T-helper 1 cell treated with Interleukin-12 subunit alpha and Interleukin-12 subunit beta and Interleukin-4 antibody, amounts not matched to agents 30 μg/mL and 1 μg/mL, for 36 hours (primary cell): ENCODE data around the gene MYRF.
A peak's percentile ranks its signal among the peaks of the same experiment; 100 is the strongest.

Experiments used
- H3K27ac Mint-ChIP-seq: one replicate; pipeline ENCODE4 v1.8.0; 2021; ENCODE audit warnings: mild to moderate bottlenecking, mixed read lengths
- H3K27me3 Mint-ChIP-seq: one replicate; pipeline ENCODE4 v1.8.0; 2021; ENCODE audit warnings: low read depth, mixed read lengths
- H3K36me3 Mint-ChIP-seq: one replicate; pipeline ENCODE4 v1.8.0; 2021; ENCODE audit warnings: low read depth, mixed read lengths
- H3K4me1 Mint-ChIP-seq: one replicate; pipeline ENCODE4 v1.8.0; 2021; ENCODE audit warnings: low read depth, mixed read lengths
- H3K4me3 Mint-ChIP-seq: one replicate; pipeline ENCODE4 v1.8.0; 2021; ENCODE audit warnings: mild to moderate bottlenecking, moderate library complexity, mixed read lengths
- H3K9me3 Mint-ChIP-seq: one replicate; pipeline ENCODE4 v1.8.0; 2021; ENCODE audit warnings: mixed read lengths

The MYRF gene

DNA sequence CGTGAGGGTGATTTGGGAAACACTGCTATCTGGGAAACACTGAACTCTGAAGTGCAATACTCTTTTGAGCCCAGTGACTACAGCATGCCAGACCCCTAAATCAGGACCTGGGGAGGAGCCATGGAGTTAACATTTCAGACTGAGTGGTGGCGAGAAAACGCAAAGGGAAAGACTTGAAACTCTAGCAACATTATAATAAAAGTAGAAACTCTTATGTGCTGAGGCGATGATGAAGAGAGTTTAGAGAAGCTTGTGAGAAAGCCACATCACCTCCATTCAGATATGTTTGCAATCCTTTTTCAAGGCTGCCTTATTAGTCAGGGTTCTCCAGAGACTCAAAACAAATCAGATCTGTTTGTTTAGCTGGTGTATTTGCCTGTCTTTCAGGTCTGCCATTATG is 42.1 kb downstream of the MYRF start:
- H3K27me3 Mint-ChIP-seq = no peaks in the 10 kb centered on the region
- peaks cover 45% of the 10 kb centered on the region for H3K4me1 Mint-ChIP-seq
- no peak overlapping the region for H3K27ac Mint-ChIP-seq
- no peaks in the 10 kb centered on the region for H3K9me3 Mint-ChIP-seq
- H3K36me3 Mint-ChIP-seq = peaks cover 34% of the 10 kb centered on the region
- H3K4me3 Mint-ChIP-seq = peak overlapping the region; percentile 28

DNA sequence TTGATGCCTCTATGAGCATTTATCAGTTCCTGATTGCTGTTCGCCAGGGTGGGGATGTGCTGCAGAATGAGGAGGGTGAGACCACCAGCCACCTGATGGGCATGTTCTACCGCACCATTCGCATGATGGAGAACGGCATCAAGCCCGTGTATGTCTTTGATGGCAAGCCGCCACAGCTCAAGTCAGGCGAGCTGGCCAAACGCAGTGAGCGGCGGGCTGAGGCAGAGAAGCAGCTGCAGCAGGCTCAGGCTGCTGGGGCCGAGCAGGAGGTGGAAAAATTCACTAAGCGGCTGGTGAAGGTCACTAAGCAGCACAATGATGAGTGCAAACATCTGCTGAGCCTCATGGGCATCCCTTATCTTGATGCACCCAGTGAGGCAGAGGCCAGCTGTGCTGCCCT is 43.0 kb downstream of the MYRF start:
- H3K9me3 Mint-ChIP-seq = no peaks in the 10 kb centered on the region
- H3K36me3 Mint-ChIP-seq = peaks cover 30% of the 10 kb centered on the region
- no peak overlapping the region for H3K27ac Mint-ChIP-seq
- H3K27me3 Mint-ChIP-seq = no peaks in the 10 kb centered on the region
- H3K4me3 Mint-ChIP-seq = peak overlapping the region; percentile 48
- peaks cover 41% of the 10 kb centered on the region for H3K4me1 Mint-ChIP-seq

DNA sequence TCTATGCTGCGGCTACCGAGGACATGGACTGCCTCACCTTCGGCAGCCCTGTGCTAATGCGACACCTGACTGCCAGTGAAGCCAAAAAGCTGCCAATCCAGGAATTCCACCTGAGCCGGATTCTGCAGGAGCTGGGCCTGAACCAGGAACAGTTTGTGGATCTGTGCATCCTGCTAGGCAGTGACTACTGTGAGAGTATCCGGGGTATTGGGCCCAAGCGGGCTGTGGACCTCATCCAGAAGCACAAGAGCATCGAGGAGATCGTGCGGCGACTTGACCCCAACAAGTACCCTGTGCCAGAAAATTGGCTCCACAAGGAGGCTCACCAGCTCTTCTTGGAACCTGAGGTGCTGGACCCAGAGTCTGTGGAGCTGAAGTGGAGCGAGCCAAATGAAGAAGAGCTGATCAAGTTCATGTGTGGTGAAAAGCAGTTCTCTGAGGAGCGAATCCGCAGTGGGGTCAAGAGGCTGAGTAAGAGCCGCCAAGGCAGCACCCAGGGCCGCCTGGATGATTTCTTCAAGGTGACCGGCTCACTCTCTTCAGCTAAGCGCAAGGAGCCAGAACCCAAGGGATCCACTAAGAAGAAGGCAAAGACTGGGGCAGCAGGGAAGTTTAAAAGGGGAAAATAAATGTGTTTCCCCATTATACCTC is 43.6 kb downstream of the MYRF start:
- Mint-ChIP-seq H3K4me1 (peaks cover 42% of the 10 kb centered on the region), H3K27me3 (no peaks in the 10 kb centered on the region), H3K36me3 (peaks cover 32% of the 10 kb centered on the region), H3K4me3 (no peak overlapping the region), H3K27ac (peak overlapping the region; percentile 60), H3K9me3 (no peaks in the 10 kb centered on the region)

DNA sequence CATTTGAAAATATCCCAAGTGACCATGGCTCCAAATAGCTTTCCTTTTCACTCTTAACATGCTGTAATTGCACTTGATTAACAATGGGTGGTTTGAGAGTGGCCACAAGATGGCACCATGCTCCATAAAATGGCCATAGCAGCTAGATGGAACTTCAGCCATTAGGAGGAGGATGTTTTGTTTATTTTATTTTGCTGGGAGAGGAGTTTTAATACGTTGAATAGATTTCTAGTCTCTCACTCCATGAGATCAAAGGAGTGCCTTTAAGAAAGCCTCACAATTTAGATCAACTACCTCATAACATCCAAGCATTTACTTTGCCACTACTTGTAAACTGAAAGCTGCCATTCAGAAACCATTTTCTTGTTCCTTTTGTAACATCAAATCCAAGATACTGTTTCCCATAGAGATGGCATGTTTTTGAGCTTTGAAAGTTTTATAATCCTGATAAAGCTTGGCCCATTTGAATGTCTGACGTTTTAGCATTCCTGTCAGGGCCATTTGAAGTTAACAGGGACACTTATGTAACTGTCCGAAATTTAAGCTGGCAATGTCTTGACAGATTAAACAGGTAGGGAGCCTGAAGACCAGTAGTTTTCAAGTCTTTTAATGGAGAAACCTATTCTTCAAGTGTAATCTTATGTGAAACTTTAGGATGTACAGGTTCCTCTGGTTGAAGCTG is 45.0 kb downstream of the MYRF start:
- Mint-ChIP-seq H3K4me3 (no peak overlapping the region), H3K36me3 (peaks cover 31% of the 10 kb centered on the region), H3K4me1 (peaks cover 34% of the 10 kb centered on the region), H3K27ac (peak overlapping the region; percentile 29), H3K27me3 (no peaks in the 10 kb centered on the region), H3K9me3 (no peaks in the 10 kb centered on the region)

DNA sequence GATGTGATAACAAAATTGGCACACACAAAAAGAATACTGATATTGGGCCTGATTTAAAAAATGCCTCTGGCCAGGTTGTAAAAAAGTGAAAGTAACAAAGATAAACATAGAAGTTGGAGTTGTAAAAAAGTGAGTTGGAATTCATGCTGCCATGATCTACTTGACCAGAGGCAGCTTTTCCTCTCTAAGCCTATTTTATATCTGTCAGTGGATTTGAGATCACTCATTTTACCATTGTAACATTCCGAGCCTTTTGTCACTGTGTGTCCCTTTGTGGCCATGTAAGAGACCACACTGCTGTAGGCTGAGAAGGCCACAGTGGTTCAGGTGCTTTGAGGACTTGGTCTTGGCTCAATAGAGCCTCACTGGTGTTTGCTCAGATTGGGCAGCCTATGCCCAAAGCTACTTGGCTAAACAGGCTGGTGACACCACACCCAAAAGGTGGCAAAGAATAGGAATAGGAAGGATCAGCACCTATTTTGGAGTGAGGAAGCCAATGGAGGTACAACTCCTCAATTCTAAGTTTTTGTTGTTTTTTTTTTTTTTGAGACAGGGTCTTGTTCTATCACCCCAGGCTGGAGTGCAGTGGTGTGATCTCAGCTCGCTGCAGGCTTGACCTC is 47.3 kb downstream of the MYRF start:
- peaks cover 30% of the 10 kb centered on the region for H3K4me1 Mint-ChIP-seq
- H3K4me3 Mint-ChIP-seq = no peak overlapping the region
- H3K36me3 Mint-ChIP-seq = peaks cover 50% of the 10 kb centered on the region
- peak overlapping the region; percentile 34 for H3K27ac Mint-ChIP-seq
- no peaks in the 10 kb centered on the region for H3K9me3 Mint-ChIP-seq
- no peaks in the 10 kb centered on the region for H3K27me3 Mint-ChIP-seq

DNA sequence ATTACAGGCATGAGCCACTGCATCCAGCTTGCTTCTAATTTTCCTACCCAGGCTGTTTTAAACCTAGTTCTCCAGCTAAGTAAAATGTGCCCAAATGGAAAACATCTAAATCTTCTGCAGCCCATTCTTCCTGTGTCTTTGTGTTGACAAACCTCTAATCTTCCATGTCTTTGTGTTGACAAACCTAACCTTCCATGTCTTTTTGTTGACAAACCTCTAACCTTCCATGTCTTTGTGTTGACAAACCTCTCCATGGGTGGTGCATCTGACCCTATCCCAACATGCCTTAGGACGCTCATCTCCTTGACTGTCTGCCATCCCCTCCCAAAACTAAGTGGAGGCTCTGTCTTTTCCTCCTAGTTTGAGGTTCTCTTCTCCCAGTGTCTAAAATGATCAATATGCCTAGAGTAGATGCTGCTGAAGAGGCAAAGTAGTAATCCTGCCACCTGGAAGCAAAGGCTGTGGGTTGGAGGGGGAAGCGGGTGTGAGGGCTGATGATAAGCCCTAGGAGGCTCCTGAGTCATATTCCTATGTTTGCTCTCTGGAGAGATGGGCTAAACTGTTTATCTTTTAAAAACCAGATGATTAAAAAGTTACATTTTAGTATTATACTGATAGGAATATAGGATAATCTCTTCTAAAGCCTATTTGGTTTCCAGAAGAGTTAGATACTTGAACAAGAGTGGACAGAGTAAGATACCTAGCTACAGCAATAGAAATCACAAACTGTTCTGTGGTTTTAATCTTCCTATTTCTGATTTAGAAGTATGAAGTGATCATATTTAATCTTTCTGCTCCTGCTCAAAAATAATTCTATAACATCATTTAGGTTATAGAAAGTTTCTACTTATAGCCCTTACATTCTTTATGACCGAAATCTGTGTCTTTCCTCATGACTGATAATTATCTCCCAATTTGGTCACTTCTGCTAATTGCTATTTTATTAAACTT is 48.2 kb downstream of the MYRF start:
- Mint-ChIP-seq H3K4me1 (peaks cover 26% of the 10 kb centered on the region), H3K36me3 (peaks cover 56% of the 10 kb centered on the region), H3K27me3 (no peaks in the 10 kb centered on the region), H3K27ac (peak overlapping the region; percentile 10), H3K9me3 (no peaks in the 10 kb centered on the region), H3K4me3 (no peak overlapping the region)

DNA sequence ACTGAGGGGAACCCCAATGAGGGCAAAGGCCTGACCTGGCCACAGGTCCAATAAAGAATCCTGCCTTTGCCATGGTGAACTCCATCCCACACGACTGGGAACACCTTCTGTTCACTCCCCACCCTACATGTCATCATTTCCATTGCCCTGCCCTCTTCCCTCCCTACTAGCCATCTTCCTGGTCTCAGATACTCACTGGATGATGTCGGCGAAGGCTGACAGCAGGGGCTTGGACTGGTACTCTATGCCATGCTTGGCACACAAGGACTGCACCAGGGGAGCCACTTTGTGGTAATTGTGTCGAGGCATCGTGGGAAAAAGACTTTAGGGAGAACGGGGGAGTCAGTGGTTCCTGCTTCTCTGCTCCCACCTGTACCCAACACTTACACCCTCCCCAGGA is 50.2 kb downstream of the MYRF start:
- Mint-ChIP-seq H3K36me3 (peaks cover 52% of the 10 kb centered on the region), H3K4me3 (no peak overlapping the region), H3K27ac (no peak overlapping the region), H3K9me3 (no peaks in the 10 kb centered on the region), H3K4me1 (peaks cover 13% of the 10 kb centered on the region), H3K27me3 (no peaks in the 10 kb centered on the region)

DNA sequence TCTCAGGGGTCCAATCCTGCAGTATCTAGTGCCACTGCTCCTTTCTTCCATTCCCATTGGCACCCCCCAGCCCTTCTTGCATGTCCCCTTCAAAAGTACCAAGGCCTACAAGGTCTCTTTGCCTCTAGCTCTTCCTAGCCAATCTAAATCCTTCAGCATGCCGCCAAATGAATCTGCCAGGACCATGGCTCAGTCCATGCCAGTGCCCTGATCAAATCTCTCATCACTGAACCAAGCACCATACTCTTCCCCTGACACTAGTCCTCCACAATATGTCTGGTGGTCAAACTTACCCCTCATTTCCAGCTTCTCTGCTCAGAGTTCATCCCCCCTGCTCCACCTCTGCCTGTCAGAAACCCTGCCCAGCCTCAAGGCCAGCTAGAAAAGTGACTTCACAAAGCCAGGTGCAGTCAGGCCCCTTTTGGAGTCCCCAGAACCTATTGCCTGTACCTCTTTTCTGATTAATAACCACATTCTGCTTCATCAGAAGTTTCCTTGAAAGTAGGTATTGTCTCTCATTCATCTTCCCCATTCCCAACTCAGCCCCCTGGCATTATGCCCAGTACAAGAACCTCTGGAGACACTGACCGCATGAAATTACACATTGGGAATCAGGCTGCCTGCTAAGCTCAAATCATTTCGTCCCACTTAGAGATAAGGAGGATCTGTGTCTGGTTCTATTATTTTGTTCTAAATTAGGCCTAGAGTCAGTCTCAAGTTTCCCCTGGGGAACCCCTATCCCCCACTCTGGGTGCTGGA is 51.6 kb downstream of the MYRF start:
- peaks cover 17% of the 10 kb centered on the region for H3K4me1 Mint-ChIP-seq
- peak overlapping the region; percentile 3 for H3K27ac Mint-ChIP-seq
- no peak overlapping the region for H3K4me3 Mint-ChIP-seq
- H3K27me3 Mint-ChIP-seq = no peaks in the 10 kb centered on the region
- no peaks in the 10 kb centered on the region for H3K9me3 Mint-ChIP-seq
- H3K36me3 Mint-ChIP-seq = peaks cover 58% of the 10 kb centered on the region

DNA sequence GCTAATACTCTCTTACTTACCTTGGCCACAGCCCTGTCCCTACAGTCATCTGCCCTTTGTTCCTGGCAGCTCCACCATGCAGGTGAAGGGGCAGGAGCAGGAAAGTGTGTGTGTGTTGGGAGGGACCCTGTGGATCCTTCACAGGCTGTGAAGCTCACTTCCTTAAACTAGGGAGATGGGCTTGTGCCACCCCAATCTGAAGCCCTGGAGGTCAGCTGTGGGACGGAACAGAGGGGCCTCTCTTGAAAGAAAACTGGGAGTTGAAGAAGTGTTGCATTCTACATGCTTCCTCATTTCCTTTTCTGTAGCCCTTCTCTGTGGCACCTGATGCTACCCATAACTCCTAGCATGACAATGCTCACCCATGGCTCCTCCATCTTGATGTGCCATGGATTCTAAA is 52.7 kb downstream of the MYRF start:
- Mint-ChIP-seq H3K27me3 (no peaks in the 10 kb centered on the region), H3K9me3 (no peaks in the 10 kb centered on the region), H3K27ac (no peak overlapping the region), H3K4me3 (no peak overlapping the region), H3K4me1 (peaks cover 12% of the 10 kb centered on the region), H3K36me3 (peaks cover 59% of the 10 kb centered on the region)

DNA sequence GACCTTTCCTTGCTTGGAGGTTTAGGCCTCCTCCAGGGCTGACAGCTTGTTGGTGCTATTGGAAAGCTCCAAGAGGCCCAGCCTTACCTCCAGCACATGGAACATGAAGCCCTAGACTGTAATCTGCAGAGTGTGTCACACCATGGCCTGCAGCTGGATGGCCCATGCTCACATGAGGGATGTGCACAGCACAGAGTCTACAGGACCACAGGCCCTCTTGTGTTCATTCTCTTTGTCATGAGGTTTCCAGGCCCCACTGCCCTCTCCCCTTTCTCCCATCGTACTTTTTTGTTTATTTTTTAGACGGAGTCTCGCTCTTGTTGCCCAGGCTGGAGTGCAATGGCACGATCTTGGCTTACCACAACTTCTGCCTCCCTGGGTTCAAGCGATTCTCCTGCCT is 54.3 kb downstream of the MYRF start:
- Mint-ChIP-seq H3K9me3 (no peaks in the 10 kb centered on the region), H3K27me3 (no peaks in the 10 kb centered on the region), H3K27ac (no peak overlapping the region), H3K4me3 (no peak overlapping the region), H3K36me3 (peaks cover 60% of the 10 kb centered on the region), H3K4me1 (peaks cover 8% of the 10 kb centered on the region)

DNA sequence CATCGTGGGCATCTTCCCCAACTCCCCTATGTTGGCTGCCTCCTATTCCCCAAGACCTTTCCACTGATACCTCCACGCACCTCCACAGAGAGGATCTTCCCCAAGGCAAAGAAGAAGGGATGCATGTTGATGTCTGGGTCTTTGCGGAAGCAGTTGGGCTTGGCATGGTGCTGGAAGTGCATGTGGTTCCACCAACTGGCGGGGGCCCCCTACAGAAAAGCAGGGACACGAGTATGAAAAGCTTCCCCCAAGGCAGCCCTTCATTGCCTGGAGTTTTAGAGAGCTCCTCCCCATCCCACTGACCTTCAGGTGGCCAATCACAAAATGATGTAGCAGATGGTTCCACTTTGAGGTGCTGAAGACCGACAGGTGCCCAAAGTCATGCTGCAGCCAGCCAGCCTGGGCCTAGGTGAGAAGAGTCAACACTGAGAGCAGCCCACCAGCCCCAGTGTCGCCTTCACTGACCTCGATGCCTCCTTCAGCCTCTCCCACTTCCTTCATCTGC is 58.3 kb downstream of the MYRF start:
- Mint-ChIP-seq H3K36me3 (peaks cover 49% of the 10 kb centered on the region), H3K27me3 (no peaks in the 10 kb centered on the region), H3K4me3 (no peak overlapping the region), H3K4me1 (peaks cover 16% of the 10 kb centered on the region), H3K9me3 (no peaks in the 10 kb centered on the region), H3K27ac (no peak overlapping the region)

DNA sequence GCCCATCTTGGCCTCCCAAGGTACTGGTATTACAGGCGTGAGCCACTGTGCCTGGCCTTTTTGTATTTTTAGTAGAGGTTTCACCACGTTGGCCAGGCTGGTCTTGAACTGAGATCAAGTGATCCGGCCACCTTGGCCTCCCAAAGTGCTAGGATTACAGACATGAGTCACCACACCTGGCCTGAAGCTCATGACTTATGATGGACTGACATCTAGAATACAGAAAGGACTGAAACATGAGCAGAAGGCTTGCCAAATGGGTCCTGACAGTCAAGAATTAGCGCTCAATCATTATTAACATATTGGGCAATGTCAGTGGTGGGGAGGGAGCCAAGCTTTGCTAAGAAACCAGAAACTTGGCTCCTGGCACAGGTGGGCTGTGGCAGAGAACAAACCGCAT is 59.4 kb downstream of the MYRF start:
- H3K4me3 Mint-ChIP-seq = no peak overlapping the region
- peaks cover 45% of the 10 kb centered on the region for H3K36me3 Mint-ChIP-seq
- no peaks in the 10 kb centered on the region for H3K9me3 Mint-ChIP-seq
- no peak overlapping the region for H3K27ac Mint-ChIP-seq
- H3K4me1 Mint-ChIP-seq = peaks cover 20% of the 10 kb centered on the region
- H3K27me3 Mint-ChIP-seq = no peaks in the 10 kb centered on the region

DNA sequence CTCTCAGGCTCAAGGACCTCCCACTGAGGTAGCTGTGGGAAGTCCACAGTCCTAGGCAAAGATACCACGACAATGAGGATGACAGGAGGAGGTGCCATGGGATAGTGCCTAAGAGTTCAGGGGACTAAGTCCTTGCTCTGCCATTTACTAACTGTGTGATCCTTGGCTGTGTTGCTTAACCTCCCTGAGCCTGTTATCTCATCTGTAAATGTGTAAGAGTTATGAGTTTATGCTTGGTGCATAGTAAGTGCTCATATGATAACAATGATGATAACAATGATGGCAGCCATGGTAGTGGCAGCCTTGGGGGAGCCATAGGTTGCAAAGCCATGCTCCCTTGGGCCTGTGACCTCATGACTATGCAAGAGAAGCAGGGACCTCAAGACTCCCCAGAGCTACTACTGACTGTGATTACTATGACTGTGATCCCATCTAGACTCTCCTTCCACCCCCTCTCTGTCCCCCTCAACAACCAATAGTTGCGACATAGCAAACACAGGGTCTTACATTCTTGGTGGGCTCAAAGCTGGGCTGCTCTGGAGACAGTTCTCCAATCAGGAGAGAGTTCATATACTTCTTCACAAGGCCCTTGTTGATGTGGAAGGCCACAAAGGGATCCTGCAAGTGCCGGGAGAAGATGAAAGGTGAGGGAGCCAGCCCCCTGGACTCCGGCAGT is 60.4 kb downstream of the MYRF start:
- Mint-ChIP-seq H3K27ac (no peak overlapping the region), H3K9me3 (no peaks in the 10 kb centered on the region), H3K4me1 (peaks cover 23% of the 10 kb centered on the region), H3K36me3 (peaks cover 40% of the 10 kb centered on the region), H3K4me3 (no peak overlapping the region), H3K27me3 (peaks cover 4% of the 10 kb centered on the region)
